HepG2 (cell line): ENCODE results near the gene PDCL3. TPM values are rescaled to one million over a fixed set of nuclear protein-coding genes. Genes with fewer than 3 reads are reported as not detected.

Experiments used
- CEBPZ ChIP-seq: IDR thresholded peaks from 2 replicates; pipeline ENCODE4 v1.6.1; 2012; ENCODE audit warnings: low read length, improper control_type of control experiment
- DZIP1 ChIP-seq: sonication (generic); formaldehyde crosslinking; IDR thresholded peaks from 2 replicates; pipeline ENCODE4 v1.5.0; 2020; ENCODE audit warnings: mild to moderate bottlenecking, missing genetic modification reagents
- NFIB ChIP-seq: sonication (generic); formaldehyde crosslinking; IDR thresholded peaks from 2 replicates; pipeline ENCODE4 v1.9.0; 2021; ENCODE audit warnings: missing genetic modification reagents, mild to moderate bottlenecking, borderline replicate concordance
- NFIC ChIP-seq: IDR thresholded peaks from 2 replicates; pipeline ENCODE4 v1.6.1; 2012; ENCODE audit warnings: mild to moderate bottlenecking, low read length, inconsistent platforms
- NPAS2 ChIP-seq: sonication (generic); formaldehyde crosslinking; IDR thresholded peaks from 2 replicates; pipeline ENCODE4 v1.8.0; 2022; ENCODE audit warnings: mild to moderate bottlenecking, missing genetic modification reagents, borderline replicate concordance
- REXO4 ChIP-seq: sonication (generic); formaldehyde crosslinking; IDR thresholded peaks from 2 replicates; pipeline ENCODE4 v1.8.0; 2022; ENCODE audit warnings: missing genetic modification reagents, mild to moderate bottlenecking, borderline replicate concordance
- RFXAP ChIP-seq: sonication (generic); formaldehyde crosslinking; IDR thresholded peaks from 2 replicates; pipeline ENCODE4 v1.4.0; 2020; ENCODE audit warnings: missing genetic modification reagents, borderline replicate concordance
- STAT6 ChIP-seq: sonication (generic); formaldehyde crosslinking; IDR thresholded peaks from 2 replicates; pipeline ENCODE4 v1.4.0; 2020; ENCODE audit warnings: missing genetic modification reagents, mild to moderate bottlenecking, borderline replicate concordance
- ZNF124 ChIP-seq: sonication (generic); formaldehyde crosslinking; IDR thresholded peaks from 2 replicates; pipeline ENCODE4 v1.4.0; 2020; ENCODE audit warnings: missing genetic modification reagents
- ZNF180 ChIP-seq: sonication (generic); formaldehyde crosslinking; IDR thresholded peaks from 2 replicates; pipeline ENCODE4 v1.4.0; 2020; ENCODE audit warnings: low read depth, missing genetic modification reagents, borderline replicate concordance
- ZNF784 ChIP-seq: sonication (generic); formaldehyde crosslinking; IDR thresholded peaks from 2 replicates; pipeline ENCODE4 v1.5.1; 2020; ENCODE audit warnings: missing genetic modification reagents, mild to moderate bottlenecking, borderline replicate concordance
- polyA plus RNA-seq, 8 experiments: library from polyadenylated mRNA; depleted of rRNA in 3 of 8; stranded (reverse) in 7 of 8; unstranded in 1 of 8; fragments of >200 nt; fragmentation: Illumina TruSeq in 4 of 8; extraction: Trizol in 4 of 8; gene quantifications; 2 replicates each; pipeline versions ENCODE4 v1.2.1 to v1.2.3, GENCODE V29; 2011 to 2016; ENCODE audit warnings: low read depth in 4 of 8, missing spikeins in 1 of 8, mixed read lengths in 1 of 8; ENCODE audit not compliant: insufficient read depth in 1 of 8
- total RNA-seq, 5 experiments: library from RNA; depleted of rRNA; stranded (reverse); fragments of >200 nt; fragmentation: Illumina TruSeq; extraction: Trizol; gene quantifications; 2 replicates each; pipeline ENCODE4 v1.2.3, GENCODE V29; 2016; ENCODE audit warnings: low read depth in 1 of 5

PDCL3 gene
- total and polyA plus RNA-seq, 2 of the 13 experiments (the other 11 are each of a cell fraction or from before 2014, with no cell fraction given) = 14.4 to 24.4 TPM

- TF ChIP-seq DZIP1 (CRISPR knock-in tag) (no peak), ZNF180 (CRISPR knock-in tag) (no peak), ZNF124 (CRISPR knock-in tag) (no peak), RFXAP (no peak), NFIC (no peak), REXO4 (CRISPR knock-in tag) (no peak), NPAS2 (CRISPR knock-in tag) (no peak), STAT6 (CRISPR knock-in tag) (no peak), ZNF784 (CRISPR knock-in tag) (no peak), CEBPZ (no peak), NFIB (no peak)
Observed at GRCh38 chr2:100568989-100569388, 6.2 kb downstream of the PDCL3 start (continued).
